Vagina (tissue), 2 donors: ENCODE measurements around the gene ADAR.

Source experiments
- POLR2A ChIP-seq, 2 donors: fragments of 450-650 bp; IDR thresholded peaks; one replicate each; pipeline ENCODE4 v1.6.1; 2017; ENCODE audit warnings: antibody characterized with exemption in 2 of 2, mild to moderate bottlenecking in 2 of 2, moderate library complexity in 2 of 2
- TF ChIP-seq, protein P1 (sequence below), 3 experiments: fragments of 450-650 bp in 2 of 3; fragments of 200-600 bp in 1 of 3; sonication (generic) in 1 of 3; IDR thresholded peaks; one replicate each; pipeline ENCODE4 v1.5.1; 2017 to 2019; ENCODE audit warnings: antibody characterized with exemption in 3 of 3, mild to moderate bottlenecking in 2 of 3, moderate library complexity in 2 of 3

DNA sequence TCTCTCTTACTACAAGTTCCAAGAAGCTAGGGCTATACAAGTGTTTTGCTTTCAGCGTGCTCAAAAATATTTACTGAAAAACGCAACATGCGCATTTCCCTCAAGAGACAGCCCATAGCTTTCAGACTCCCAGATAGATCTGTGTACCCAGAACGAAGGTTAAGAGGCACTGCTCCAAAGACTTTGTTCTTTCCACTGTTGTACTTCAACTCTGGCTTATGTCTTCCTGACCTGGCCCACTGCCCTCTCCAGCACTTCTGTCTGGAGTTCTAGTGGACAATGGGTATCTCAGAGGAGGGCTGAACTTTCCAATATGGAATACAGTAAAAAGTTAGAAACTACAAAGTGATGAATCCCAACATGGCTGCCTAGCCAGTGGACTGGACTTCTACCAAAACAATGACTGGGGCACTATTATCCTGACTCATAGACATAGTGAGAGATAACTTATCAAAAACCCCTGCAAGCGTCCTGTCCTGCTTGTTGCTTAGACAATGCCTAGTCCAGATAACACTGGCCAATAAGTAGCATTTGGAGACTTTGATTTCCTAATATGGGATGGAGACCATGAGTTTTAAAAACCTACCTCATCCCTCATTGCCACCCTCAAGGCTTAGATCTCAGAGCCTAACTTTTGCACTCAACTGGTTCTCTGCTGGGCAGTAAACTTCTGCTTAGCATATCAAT is 8.8 kb upstream of the ADAR start:
- TF ChIP-seq, protein P1, sequence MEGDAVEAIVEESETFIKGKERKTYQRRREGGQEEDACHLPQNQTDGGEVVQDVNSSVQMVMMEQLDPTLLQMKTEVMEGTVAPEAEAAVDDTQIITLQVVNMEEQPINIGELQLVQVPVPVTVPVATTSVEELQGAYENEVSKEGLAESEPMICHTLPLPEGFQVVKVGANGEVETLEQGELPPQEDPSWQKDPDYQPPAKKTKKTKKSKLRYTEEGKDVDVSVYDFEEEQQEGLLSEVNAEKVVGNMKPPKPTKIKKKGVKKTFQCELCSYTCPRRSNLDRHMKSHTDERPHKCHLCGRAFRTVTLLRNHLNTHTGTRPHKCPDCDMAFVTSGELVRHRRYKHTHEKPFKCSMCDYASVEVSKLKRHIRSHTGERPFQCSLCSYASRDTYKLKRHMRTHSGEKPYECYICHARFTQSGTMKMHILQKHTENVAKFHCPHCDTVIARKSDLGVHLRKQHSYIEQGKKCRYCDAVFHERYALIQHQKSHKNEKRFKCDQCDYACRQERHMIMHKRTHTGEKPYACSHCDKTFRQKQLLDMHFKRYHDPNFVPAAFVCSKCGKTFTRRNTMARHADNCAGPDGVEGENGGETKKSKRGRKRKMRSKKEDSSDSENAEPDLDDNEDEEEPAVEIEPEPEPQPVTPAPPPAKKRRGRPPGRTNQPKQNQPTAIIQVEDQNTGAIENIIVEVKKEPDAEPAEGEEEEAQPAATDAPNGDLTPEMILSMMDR (IDR thresholded peaks at IDR 0.05) = no peak
- no peak for TF ChIP-seq POLR2A (IDR thresholded peaks at IDR 0.05)
